SK-N-MC (cell line): ENCODE data around the gene ADGRL1.

Experiments used
- DNase-seq: peaks from one replicate; pipeline ENCODE4 v3.0.0-alpha.2; 2011; ENCODE audit warnings: low read depth, low spot score
- H3K27ac ChIP-seq: fragments of 200-600 bp; sonication (generic); 2 replicates; pipeline ENCODE4 v1.5.1; 2016; ENCODE audit warnings: mixed run types
- H3K36me3 ChIP-seq: fragments of 200-600 bp; sonication (generic); 2 replicates; pipeline ENCODE4 v1.6.1; 2017; ENCODE audit warnings: antibody characterized with exemption, low read length, mixed read lengths; ENCODE audit not compliant: insufficient read depth
- H3K4me3 ChIP-seq: fragments of 200-600 bp; sonication (generic); 2 replicates; pipeline ENCODE4 v1.5.1; 2016
- H3K9ac ChIP-seq: fragments of 200-600 bp; sonication (generic); 2 replicates; pipeline ENCODE4 v1.8.0; 2017; ENCODE audit warnings: mixed run types, mixed read lengths; ENCODE audit not compliant: insufficient read length
- H3K9me3 ChIP-seq: fragments of 200-600 bp; sonication (generic); 2 replicates; pipeline ENCODE4 v1.6.1; 2017; ENCODE audit warnings: low read depth, mild to moderate bottlenecking, antibody characterized with exemption, low read length, moderate library complexity, mixed read lengths
- EZH2 ChIP-seq: fragments of 200-600 bp; sonication (generic); IDR thresholded peaks from one replicate; pipeline ENCODE4 v1.6.1; 2017; ENCODE audit warnings: antibody characterized with exemption
- FOXP2 ChIP-seq: optimal IDR thresholded peaks from 2 replicates; pipeline ENCODE3; 2011; ENCODE audit warnings: mild to moderate bottlenecking, moderate library complexity; ENCODE audit not compliant: insufficient read depth; ENCODE audit errors: extremely low read length, control extremely low read depth
- POLR2AphosphoS5 ChIP-seq: IDR thresholded peaks from 2 replicates; pipeline ENCODE4 v1.6.1; 2012; ENCODE audit warnings: mild to moderate bottlenecking, low read depth, low read length, borderline replicate concordance

The ADGRL1 gene

GRCh38 chr19:14105680-14106079 is 100.3 kb downstream of the ADGRL1 start:
- DNase-seq: no peak
- peaks cover 4% of the 10 kb centered on the region; the same call in 1 of the 2 replicates for H3K36me3 ChIP-seq

GRCh38 chr19:14103310-14103709 is 102.7 kb downstream of the ADGRL1 start:
- H3K9me3 ChIP-seq: no peaks in the 10 kb centered on the region
- no peak for DNase-seq
- no peak for TF ChIP-seq FOXP2
- no peak for TF ChIP-seq EZH2
- TF ChIP-seq POLR2AphosphoS5: no peak
- no peak overlapping the region for H3K27ac ChIP-seq
- H3K4me3 ChIP-seq: no peak overlapping the region
- H3K9ac ChIP-seq: no peak overlapping the region
- H3K36me3 ChIP-seq: peaks cover 4% of the 10 kb centered on the region; the same call in 1 of the 2 replicates

More at GRCh38 chr19:14105680-14106079, 100.3 kb downstream of the ADGRL1 start:
- no peak overlapping the region for H3K4me3 ChIP-seq
- H3K27ac ChIP-seq: no peak overlapping the region
- TF ChIP-seq FOXP2: no peak
- TF ChIP-seq POLR2AphosphoS5: no peak
- TF ChIP-seq EZH2: no peak
- no peak overlapping the region for H3K9ac ChIP-seq
- H3K9me3 ChIP-seq: no peaks in the 10 kb centered on the region

GRCh38 chr19:14102756-14103155 is 103.2 kb downstream of the ADGRL1 start:
- no peak overlapping the region for H3K27ac ChIP-seq
- H3K9ac ChIP-seq: no peak overlapping the region
- peaks cover 4% of the 10 kb centered on the region; the same call in 1 of the 2 replicates for H3K36me3 ChIP-seq
- H3K9me3 ChIP-seq: no peaks in the 10 kb centered on the region
- no peak overlapping the region for H3K4me3 ChIP-seq
- TF ChIP-seq FOXP2: no peak
- no peak for TF ChIP-seq EZH2
- no peak for TF ChIP-seq POLR2AphosphoS5
- no peak for DNase-seq

GRCh38 chr19:14102102-14102696 is 103.8 kb downstream of the ADGRL1 start:
- TF ChIP-seq EZH2 (no peak), POLR2AphosphoS5 (no peak), FOXP2 (no peak)
- H3K9me3 ChIP-seq: no peaks in the 10 kb centered on the region
- DNase-seq: no peak
- no peak overlapping the region for H3K4me3 ChIP-seq
- H3K27ac ChIP-seq: no peak overlapping the region
- H3K9ac ChIP-seq: no peak overlapping the region
- peaks cover 4% of the 10 kb centered on the region; the same call in 1 of the 2 replicates for H3K36me3 ChIP-seq

- TF ChIP-seq EZH2 (no peak), POLR2AphosphoS5 (no peak), FOXP2 (no peak)
- no peak for DNase-seq
- Histone ChIP-seq H3K9me3 (no peaks in the 10 kb centered on the region), H3K27ac (no peak overlapping the region), H3K9ac (no peak overlapping the region), H3K4me3 (no peak overlapping the region), H3K36me3 (peaks cover 4% of the 10 kb centered on the region; the same call in 1 of the 2 replicates)
Measured at GRCh38 chr19:14101003-14101545, 104.9 kb downstream of the ADGRL1 start.
